GM10847 (cell line): ENCODE data around the gene SMARCA4.

Experiments
- POLR2A ChIP-seq: IDR thresholded peaks from 2 replicates; pipeline ENCODE4 v1.6.1; 2011; ENCODE audit not compliant: insufficient read length; ENCODE audit errors: extremely low read depth

Gene SMARCA4

DNA sequence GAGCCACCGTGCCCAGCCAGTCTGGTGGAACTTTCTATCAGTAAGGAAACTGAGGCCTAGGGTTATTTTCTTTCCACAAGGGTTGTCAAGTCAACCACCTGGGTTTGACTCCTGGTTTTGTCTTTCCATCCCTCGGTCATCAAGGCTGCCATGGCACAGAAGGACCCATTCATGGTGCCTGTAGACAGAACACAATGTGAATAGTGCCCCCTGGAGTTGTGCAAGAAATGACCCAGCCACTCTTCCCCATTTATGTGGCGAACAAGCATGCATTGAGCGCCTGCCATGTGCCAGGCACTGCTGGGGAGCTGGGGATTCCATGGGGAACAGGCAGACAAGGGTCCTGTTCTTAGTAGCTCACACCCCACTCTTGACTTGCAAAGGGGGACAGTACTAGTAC lies 4.1 kb downstream of the SMARCA4 start:
- no peak for TF ChIP-seq POLR2A

DNA sequence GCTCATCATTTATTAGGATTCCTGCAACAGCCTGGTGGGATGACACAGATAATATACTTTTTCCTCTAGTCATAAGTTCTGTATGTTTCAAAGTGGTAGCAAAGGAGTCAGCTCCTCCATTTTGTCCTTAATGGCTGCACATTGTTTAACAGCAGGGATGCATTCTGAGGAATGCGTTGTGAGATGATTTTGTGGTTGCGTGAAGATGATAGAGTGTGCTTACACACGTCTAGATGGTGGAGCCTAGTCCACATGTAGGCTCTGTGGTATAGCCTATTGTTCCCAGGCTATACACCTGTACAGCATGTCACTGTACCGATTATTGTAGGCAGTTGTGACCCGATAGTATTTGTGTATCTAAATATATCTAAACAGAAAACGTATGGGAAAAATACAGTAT lies 4.6 kb downstream of the SMARCA4 start:
- no peak for TF ChIP-seq POLR2A

DNA sequence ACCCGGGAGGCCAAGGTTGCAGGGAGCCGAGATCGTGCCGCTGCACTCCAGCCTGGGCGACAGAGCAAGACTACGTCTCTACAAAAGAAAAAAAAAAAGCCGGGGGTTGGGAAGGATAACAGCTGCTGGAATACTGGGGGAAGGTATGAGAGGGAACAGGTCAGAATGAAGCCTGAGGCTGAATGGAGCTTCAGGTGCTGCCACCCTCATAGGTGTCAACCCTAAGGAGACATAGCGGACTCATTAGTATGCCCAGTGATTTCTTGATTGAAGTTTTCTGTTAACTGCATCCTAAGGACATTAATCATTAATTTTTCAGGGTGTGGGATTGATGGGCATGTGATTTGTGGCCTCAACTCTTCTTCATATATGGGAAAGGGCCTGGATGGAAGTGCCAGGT lies 6.0 kb downstream of the SMARCA4 start:
- TF ChIP-seq POLR2A = no peak

DNA sequence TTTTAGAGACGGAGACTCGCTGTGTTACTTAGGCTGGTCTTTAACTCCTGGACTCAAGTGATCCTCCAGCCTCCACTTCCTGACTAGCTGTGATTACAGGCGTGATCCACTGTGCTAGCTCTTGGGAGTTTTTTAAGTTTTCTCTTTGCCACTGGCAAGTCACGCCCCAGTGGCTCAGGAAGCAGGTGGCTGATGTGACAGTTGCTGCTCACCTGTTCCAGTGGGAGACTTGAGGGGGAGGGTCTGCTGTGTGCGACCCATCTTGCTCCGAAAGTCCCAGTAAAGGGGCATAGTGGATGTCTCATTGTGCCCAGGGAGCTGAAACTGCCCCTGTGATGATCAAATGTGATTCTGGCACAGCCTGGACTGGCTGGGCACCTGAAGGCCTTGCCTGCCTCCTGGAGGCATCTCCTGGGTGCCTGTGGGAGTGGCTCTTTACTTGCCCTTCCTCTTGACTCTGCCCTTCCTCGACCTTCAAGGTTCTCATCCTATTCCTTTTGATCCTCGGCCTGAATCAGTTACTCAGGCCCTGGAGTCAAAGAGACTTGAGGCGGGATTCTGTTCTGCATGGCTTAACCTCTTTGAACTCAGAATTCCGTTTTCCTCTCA lies 7.8 kb downstream of the SMARCA4 start:
- TF ChIP-seq POLR2A = no peak

DNA sequence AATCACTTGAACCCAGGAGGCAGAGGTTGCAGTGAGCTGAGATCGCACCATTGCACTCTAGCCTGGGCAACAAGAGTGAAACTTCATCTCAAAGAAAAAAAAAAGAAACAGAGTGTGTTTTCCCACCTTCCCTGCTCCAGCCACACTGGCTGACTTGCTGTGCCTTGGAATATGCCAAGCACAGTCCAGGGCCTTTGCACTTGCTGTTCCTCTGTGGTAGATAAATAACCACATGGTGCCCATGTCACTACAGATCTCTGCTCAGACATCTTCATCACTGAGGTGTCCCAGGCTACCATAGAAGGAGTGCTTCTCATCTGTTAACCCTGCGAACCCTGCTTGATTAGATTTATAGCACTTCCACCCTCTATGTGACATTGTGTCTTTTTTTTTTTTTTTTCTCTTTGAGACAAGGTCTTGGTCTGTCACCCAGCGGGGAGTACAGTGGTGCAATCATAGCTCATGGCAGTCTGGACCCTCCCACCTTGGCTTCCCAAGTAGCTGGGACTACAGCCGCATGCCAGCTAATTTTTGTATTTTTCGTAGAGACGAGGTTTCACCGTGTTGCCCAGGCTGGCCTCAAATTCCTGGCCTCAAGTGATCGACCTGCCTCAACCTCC lies 10.4 kb downstream of the SMARCA4 start:
- no peak for TF ChIP-seq POLR2A

DNA sequence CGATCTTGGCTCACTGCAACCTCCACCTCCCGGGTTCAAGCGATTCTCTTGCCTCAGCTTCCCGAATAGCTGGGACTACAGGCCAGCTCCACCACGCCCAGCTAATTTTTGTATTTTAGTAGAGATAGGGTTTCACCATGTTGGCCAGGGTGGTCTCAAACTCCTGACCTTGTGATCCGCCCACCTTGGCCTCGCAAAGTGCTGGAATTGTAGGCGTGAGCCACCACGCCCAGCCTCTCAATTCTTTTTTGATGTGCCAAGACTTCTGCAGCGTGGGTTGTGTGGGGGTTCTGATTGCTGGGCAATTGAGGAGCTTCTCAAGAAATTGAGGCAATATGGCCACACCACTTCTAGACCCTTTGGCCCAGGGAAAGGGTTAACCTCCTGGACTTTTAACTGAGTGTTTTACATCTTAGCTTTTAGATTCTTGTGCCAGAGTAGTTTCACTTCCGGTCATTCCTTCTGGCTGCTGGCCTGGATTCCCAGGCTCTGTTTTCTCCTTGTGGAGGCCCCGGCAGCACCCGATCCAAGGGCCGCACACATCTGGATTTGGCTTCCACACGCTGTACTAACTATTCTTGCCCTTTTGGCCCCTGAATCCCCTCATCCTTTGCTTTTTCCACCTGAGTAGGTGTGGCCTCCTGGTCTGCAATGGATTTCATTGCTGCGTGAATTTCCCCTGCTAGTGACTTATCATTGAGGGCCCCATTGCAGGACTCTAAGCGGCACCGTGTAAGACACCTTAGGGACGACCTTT lies 14.7 kb downstream of the SMARCA4 start:
- TF ChIP-seq POLR2A = no peak

DNA sequence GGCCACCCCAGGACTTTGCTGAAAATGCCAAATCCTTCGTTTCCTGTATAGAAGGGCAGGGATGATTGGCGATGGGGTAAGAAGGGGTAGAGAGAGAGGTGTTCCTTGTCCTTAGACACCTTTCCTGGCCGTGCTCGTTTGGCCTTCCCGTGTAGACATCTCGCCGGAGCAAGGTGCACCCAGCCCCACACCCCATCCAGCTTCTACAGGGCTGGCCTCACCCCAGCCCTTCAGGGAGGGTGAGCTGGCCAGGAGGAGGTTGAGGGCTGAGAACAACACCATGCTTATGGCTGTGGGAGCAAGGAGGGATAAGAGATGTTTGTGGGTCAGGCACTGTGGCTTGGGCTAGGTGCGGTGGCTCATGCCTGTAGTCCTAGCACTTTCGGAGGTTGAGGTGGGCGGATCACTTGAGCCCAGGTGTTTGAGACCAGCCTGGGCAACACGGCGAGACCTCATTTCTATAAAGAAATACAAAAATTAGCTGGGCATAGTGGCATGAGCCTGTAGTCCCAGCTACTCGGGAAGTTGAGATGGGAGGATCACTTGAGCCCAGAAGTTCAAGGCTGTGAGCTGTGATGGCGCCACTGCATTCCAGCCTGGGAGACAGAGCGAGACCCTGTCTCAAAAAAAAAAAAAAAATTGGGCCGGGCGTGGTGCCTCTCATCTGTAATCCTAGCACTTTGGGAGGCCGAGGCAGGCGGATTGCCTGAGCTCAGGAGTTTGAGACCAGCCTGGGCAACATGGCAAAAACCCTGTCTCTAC lies 15.5 kb downstream of the SMARCA4 start:
- no peak for TF ChIP-seq POLR2A

DNA sequence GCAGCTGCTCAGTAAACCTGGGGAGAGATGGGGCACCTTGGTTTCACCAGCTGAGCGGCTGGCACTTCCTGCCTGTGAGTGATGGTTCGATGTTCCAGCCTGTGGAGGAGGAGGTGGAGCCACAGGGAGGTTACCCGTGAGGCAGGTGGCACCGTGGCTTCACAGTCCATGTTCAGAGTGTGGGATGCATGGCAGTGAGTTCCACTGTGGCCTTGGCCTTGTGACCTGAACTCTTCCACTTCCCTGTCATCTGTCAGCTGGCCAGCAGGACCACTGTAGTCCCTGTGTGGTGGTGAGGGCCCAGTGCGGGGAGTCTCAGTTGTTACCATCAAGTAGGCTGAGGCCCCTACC lies 16.9 kb downstream of the SMARCA4 start:
- TF ChIP-seq POLR2A = no peak

DNA sequence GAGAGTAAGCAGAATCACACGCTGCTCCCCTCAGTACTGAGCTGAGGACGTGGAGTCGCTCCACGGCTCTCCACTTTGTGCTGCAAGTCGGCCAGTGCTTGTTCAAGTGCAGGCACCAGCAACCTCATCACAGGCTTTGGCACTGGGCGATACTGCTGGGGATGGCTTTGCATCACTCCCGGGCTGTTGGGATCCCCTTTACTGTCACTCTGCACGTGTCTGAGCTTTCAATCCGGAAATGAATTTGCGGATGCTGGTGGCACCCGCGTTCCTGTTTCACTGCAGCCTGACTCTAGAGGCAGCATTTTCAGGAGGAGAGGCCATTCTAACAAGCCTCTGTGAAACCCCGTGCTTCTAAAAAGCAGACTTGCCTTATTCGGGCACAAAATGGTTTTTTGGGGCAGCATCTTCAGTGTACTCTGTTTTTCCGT lies 19.1 kb downstream of the SMARCA4 start:
- no peak for TF ChIP-seq POLR2A

DNA sequence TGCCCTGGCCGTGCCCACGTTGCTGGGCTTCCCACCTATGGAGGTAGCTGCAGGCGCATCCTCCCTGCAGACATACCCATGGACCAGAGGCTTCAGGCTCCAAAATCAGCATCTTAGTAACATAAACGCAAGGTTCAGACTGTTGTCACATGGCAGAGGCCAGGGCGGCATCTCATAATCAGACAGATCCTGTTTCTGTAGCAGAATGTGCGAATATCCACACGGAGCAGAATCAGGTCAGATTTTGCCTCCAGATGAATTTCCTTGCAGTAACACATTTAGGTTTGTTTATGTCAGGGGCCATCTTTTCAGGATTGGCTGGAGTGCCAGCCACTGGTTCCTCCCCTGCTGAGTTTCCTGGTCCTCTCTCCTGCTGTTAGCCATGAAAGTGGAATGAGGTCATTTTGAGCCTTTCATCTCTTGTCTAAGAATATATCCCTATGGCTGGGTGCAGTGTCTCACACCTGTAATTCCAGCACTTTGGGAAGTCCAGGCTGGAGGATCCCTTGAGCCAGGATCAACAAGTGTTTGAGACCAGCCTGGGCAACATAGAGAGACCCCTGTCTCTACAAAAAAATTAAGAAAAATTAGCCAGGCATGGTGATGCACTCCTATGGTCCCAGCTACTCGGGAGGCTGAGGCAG lies 20.5 kb downstream of the SMARCA4 start:
- no peak for TF ChIP-seq POLR2A

DNA sequence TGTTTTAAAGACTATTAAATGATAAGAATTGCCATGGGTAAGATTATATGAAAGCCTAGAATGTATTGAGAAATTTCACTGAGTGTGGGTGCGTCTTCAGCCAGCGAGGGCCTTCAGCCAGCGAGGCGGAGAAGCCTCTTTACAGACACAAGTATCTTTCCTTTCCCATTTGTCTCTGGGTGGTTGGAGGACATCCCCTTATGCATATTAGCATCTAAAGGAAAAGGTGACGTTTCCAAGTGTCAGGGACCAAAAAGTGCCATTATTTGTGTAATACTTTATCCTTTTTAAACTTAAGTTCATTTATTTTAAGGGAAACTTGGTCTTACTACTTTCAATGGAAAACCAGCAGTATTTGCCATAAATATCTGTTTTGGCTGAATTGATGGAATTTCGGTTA lies 22.2 kb downstream of the SMARCA4 start:
- no peak for TF ChIP-seq POLR2A

DNA sequence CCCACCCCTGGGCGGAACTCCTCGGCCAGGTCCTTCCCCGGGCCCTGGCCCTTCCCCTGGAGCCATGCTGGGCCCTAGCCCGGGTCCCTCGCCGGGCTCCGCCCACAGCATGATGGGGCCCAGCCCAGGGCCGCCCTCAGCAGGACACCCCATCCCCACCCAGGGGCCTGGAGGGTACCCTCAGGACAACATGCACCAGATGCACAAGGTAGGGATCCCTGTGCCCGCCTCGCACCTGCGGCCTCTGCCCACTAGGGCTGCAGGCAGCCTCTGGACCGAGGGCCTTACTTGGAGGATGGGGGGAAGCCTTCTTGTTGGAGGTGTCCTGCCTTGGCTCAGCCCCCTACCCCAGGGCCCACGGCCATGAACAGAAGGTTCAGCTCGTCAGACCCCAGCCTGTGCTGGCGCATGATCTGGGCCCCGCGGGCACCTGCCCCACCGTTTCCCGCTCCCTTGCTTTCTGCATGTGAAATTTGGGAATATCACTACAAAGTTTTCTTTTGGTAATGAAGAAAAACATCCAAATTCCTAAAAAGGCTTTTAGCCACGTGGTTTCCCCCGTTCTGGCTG lies 23.4 kb downstream of the SMARCA4 start:
- no peak for TF ChIP-seq POLR2A

DNA sequence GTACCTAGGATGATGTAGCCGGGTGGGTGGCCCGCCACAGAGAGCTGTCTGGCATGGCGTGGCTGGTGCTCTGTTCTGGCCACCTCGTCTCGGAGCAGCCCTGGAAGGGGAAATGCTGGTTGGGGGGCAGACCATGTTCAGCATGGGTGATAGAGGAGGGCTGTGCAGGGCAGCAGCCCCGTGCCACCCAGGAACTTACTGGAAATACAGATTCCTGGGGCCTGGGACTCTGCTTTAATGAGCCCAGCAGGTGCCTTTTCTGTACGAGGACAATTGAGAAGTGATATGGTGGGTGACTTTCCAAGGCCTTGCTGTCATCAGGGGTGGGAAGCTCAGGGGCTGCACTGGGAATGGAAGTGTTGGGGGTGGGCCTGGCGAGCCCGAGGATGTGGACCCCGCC lies 24.7 kb downstream of the SMARCA4 start:
- TF ChIP-seq POLR2A = no peak

DNA sequence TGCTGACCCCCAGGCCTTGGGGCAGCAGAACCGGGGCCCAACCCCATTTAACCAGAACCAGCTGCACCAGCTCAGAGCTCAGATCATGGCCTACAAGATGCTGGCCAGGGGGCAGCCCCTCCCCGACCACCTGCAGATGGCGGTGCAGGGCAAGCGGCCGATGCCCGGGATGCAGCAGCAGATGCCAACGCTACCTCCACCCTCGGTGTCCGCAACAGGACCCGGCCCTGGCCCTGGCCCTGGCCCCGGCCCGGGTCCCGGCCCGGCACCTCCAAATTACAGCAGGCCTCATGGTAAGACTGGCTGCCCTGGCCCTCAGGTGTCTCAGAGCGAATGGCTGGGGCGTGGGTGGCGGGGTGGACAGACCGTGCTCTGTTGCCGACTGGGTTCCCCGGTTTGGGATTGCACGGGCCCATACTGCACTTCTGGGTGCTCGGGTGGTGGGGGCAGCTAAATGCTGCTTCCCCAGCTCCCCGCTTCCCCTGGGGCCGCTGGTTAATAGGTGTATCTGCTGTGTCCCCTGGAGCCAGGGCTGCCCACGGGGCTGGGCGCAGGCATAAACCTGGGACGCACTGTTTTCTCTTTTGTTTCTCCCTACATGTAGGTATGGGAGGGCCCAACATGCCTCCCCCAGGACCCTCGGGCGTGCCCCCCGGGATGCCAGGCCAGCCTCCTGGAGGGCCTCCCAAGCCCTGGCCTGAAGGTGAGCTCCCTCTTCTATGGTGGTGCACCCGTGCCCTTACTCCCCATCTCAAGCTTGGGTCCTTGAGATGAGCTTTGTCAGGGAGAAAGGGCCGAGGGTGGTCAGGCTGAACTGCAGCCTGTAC lies 25.7 kb downstream of the SMARCA4 start:
- TF ChIP-seq POLR2A = no peak
